D721Med (cell line): ENCODE measurements around the gene TCF4.

Source experiments
- DNase-seq: peaks from one replicate; pipeline ENCODE4 v3.0.0; 2011; ENCODE audit warnings: low spot score; ENCODE audit not compliant: insufficient read length
- FAIRE-seq: peaks from 2 replicates; lab custom pipeline; 2011; peaks lifted over from hg19 to GRCh38; lab: Jason Lieb, UNC
- TF ChIP-seq, protein P1 (sequence below): IDR thresholded peaks from 2 replicates; pipeline ENCODE4 v1.5.1; 2012; ENCODE audit warnings: mild to moderate bottlenecking, control low read depth; ENCODE audit not compliant: insufficient read depth; ENCODE audit errors: missing control alignments

TCF4 gene

DNA sequence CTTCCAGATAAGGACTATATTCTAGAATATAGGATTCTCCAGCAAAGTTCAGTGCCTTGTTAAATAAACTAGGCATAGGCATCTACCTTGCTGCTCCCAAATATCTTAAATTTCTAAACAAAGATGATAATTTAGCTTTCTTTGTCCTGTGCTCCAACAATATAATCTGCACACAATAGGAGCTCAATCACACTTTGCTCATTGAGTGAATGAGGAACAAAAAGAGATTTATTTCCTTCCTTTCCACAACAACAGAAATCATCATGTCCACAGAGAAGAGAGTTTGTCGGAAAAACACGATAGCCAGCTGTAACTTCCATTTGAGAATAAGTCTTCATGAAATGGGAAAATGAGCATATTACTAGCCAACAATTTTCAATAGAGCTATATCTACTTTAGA is 256.7 kb downstream of the TCF4 start:
- DNase-seq (no peak), FAIRE-seq (no peak)
- TF ChIP-seq, protein P1, sequence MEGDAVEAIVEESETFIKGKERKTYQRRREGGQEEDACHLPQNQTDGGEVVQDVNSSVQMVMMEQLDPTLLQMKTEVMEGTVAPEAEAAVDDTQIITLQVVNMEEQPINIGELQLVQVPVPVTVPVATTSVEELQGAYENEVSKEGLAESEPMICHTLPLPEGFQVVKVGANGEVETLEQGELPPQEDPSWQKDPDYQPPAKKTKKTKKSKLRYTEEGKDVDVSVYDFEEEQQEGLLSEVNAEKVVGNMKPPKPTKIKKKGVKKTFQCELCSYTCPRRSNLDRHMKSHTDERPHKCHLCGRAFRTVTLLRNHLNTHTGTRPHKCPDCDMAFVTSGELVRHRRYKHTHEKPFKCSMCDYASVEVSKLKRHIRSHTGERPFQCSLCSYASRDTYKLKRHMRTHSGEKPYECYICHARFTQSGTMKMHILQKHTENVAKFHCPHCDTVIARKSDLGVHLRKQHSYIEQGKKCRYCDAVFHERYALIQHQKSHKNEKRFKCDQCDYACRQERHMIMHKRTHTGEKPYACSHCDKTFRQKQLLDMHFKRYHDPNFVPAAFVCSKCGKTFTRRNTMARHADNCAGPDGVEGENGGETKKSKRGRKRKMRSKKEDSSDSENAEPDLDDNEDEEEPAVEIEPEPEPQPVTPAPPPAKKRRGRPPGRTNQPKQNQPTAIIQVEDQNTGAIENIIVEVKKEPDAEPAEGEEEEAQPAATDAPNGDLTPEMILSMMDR: no peak

DNA sequence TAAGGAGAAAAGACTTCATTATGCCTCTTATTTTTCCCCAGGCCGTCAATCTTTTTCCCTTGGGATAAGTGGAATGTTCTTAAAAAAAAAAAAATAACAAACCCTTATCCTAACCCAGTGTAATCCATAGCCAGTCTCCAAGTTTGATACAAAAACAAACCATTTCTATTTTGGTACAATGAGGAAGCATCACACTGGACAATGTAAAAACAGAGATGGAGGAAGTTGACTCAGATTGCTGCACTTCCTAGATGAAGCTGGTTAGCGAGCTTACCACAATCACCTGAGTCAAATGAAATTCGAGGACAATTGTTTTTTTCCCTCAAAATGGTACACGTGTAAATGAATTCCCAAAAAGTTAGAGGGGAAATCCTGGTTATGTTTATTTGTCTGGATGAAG is 259.7 kb downstream of the TCF4 start:
- FAIRE-seq: no peak
- DNase-seq: no peak
- TF ChIP-seq, protein P1: no peak

DNA sequence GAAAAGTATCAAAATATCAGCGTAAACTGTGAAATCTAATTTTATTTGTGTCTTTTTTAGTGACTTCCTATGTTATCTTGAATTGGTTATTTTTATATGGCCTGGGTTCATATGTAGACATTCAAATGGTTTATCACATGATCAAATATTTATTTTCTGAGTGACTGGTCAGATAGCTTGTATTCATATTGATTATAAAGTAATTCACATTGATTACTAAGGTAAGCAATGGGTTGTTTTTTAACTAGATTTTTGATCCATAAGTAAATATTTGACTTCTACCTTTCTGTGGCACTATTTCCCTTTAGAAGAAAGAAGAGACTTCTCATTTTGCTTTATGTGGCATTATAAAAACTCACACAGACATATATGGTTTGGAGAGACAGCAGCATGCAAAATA is 260.5 kb downstream of the TCF4 start:
- FAIRE-seq (no peak), DNase-seq (no peak)
- TF ChIP-seq, protein P1: no peak

DNA sequence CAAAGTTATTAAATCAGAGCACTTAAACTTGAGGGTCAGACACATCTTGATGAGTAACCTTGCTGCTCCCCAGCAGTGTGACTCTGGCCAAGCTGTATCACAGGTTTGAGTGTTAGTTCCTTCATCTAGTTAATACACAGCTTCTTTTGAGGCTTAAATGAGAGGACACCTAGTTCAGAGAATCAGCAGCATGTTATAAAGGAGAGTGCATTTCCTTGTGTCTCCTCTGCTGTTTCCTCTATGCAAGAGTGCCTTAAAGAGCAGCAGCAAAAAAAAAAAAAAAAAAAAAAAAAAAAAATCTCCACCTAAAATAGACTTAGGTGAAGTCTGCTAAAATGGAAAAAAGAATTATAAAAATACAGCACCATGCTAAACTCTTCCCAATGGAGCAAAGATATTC is 261.9 kb downstream of the TCF4 start:
- DNase-seq (no peak), FAIRE-seq (no peak)
- TF ChIP-seq, protein P1: no peak

DNA sequence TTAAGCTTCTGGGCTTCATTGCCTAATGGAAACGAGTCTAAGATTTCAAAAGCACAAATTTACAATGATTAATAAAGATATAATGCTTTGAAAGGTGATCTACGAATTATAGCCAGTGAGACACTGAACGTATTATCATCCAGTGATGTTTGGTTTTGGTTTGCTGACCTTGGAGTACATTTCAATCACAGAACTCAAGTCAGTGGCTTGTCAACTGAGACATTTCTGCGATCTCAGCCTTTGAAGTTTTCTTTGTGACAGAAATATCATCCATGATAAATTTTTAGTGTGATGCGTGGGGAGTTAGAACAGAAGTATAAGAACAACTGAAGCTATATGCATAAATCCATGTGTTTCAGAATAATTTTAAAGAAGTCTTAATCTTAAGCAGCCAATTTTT is 263.8 kb downstream of the TCF4 start:
- no peak for FAIRE-seq
- DNase-seq: no peak
- TF ChIP-seq, protein P1: no peak

DNA sequence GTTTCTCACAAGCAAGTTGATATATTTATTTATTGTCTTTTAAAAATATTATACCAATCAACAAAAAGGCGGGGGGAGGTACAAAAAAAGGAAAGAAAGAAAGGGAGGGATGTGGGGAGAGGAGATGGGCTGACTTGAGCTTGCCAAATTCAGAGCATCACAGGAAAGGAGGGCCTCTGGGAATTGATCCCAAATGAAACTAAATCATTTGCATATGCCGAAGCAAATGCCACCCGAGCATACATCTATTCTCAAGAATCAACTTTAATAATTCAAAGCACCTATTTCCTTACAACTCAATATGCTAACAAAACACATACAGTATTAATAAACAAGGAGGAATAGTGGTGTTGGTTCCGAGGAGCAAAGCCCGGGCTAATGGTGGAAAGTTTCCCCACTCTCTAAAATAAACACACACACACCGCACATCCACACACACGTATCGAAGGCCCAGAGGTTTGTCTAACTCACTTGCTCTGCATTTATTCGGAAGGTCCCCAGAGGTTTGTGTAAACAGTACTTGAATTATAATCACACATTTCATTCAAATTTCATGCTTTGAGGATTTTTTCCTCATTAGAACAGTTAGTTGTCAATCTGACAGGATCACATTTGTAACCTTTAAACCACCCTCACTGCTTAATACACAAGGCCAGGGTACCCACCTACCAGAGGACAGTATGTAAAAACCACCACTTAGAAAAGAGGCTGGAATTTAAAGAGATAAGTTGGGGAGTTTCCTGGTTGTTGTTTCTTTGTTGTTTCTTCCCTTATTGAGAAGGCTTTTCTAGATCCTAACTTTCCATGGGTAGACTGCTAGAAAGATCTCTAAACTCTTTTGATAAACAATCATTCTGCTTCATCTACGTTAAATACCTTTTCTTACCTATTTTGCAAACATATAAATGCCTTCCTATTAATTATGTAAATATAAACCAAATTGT is 264.7 kb downstream of the TCF4 start:
- TF ChIP-seq, protein P1: no peak
- no peak for DNase-seq
- no peak for FAIRE-seq

DNA sequence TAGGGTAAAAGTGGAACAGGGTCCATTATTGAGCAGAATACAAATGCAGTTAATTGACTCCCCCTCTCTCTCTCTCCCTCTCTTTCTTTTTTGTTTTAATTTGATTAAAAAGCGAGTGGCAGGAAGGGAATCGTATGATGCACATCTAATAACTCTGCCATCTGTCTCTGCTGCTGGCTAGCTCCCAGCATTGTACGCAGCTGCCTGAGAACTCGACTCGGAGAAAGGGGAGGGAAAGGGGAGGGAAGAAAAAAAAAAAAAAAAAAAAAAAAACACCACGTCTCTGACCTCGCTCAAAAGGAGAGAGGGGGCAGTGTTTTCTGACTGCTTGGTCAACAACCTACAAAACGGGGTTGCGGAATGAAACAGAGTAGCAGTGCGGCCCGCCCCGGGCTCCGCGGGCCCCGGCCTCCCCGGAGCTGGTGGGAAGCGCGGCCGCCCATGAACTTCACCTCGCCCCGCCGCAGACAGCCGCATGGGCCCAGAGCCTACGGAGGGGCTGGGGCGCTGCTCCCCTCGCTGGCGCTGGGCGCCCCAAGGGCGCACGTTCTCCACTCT is 265.7 kb downstream of the TCF4 start:
- FAIRE-seq: no peak
- DNase-seq: peak; percentile 50
- TF ChIP-seq, protein P1: no peak
